ENCODE results near the gene LETMD1. TPM values are rescaled to one million over a fixed set of nuclear protein-coding genes. Genes with fewer than 3 reads are reported as not detected.

Gene LETMD1
- total and polyA plus RNA-seq, 3 donors from 2014 or later, result 61.2 to 75.3 (median 72.7) TPM

DNA sequence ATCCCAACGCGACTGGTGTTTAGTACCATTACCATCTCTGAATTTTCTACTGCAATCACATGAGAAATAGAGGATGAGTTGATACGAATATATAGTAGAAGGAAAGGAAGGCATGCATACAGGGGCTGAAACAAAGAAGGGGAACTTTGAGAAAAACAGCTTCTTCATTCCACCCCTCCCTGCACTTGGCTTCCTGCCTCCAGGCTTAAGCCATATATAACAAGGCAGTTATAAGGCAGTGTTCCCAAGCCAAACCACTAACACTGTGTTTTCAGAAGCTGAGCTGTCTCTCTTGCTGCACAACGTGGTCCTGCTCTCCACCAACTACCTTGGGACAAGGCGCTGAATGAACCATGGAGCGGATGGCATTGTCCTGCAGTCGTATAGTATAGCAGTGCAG lies 11.0 kb downstream of the LETMD1 start:
- Histone ChIP-seq H3K9me3 (no peaks in the 10 kb centered on the region), H3K27ac (no peak overlapping the region), H3K4me1 (no peaks in the 10 kb centered on the region), H3K27me3 (no peaks in the 10 kb centered on the region), H3K4me3 (no peak overlapping the region), H3K36me3 (ENCODE audit: low read depth, missing control alignments) (no peaks in the 10 kb centered on the region)
- intact Hi-C loops (cut with DNase I; ENCODE audit: low total_unique reads), result no loop called here
- TF ChIP-seq POLR2A (IDR thresholded peaks at IDR 0.05), result no peak
- TF ChIP-seq, protein P1, sequence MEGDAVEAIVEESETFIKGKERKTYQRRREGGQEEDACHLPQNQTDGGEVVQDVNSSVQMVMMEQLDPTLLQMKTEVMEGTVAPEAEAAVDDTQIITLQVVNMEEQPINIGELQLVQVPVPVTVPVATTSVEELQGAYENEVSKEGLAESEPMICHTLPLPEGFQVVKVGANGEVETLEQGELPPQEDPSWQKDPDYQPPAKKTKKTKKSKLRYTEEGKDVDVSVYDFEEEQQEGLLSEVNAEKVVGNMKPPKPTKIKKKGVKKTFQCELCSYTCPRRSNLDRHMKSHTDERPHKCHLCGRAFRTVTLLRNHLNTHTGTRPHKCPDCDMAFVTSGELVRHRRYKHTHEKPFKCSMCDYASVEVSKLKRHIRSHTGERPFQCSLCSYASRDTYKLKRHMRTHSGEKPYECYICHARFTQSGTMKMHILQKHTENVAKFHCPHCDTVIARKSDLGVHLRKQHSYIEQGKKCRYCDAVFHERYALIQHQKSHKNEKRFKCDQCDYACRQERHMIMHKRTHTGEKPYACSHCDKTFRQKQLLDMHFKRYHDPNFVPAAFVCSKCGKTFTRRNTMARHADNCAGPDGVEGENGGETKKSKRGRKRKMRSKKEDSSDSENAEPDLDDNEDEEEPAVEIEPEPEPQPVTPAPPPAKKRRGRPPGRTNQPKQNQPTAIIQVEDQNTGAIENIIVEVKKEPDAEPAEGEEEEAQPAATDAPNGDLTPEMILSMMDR (IDR thresholded peaks at IDR 0.05), result no peak
- 68 to 83% methylated on average over 7 of the region's 7 CpGs for WGBS, 2 donors
- DNase-seq, result no peak

DNA sequence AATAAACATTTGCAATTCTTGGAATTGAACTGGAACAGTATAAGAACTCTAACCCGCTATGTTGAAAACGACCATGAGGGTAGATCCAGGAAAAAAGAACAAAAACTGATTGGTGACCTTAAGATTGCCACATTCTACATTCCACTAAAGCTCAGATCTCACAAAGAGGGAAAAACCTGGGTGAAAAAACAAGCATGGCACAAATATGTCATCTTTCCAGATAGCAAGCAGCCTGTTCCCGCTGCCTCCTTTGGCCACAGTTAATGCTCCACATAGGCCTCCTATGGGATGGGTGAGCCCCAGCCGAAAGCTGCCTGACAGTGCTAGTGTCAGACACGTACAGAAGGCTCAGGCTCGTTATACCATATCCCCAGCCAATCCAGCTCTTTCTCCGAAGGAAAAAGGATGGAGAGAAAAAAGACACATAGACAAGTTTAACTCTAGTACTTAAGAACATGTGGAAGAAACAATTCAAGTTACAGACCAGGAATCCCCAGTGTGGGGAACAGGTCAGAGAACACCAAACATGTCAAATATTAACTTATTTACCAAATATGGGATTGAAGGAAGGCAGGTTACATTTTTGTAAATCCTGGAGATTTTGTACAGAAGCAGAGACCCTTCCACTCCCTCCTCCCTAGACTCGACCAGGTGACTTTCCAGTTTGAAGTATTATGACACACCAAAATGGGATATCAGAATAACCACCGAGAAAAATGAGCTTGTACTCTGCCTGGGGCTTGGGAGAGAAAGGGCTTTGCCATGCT lies 14.7 kb downstream of the LETMD1 start:
- no peaks in the 10 kb centered on the region for H3K4me1 ChIP-seq
- intact Hi-C loops (cut with DNase I; ENCODE audit: low total_unique reads), result no loop called here
- H3K9me3 ChIP-seq, result no peaks in the 10 kb centered on the region
- no peak for TF ChIP-seq POLR2A (IDR thresholded peaks at IDR 0.05)
- TF ChIP-seq, protein P1 (IDR thresholded peaks at IDR 0.05), result no peak
- no peak overlapping the region for H3K27ac ChIP-seq
- no peaks in the 10 kb centered on the region for H3K27me3 ChIP-seq
- H3K4me3 ChIP-seq, result no peak overlapping the region
- DNase-seq, result no peak
- H3K36me3 ChIP-seq (ENCODE audit: low read depth, missing control alignments), result no peaks in the 10 kb centered on the region
- 70 to 79% methylated on average over 9 of the region's 9 CpGs for WGBS, 2 donors

DNA sequence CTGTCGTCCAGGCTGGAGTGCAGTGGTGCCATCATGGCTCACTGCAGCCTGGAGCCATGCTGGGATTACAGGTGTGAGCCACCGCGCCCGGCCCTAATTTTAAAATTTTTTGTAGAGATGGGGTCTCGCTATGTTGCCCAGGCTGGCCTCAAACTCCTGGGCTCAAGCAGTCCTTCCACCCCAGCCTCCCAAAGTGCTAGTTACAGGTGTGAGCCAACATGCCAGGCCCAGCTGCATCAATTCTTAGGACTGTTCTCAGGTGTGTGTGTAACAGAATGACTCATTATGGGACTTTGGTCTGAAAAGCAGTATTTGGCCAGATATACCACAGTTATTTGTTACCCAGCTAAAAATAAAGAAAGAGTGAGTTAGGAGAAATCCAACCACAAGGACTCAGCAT lies 17.4 kb downstream of the LETMD1 start:
- WGBS, 2 donors, result 92 to 93% methylated on average over 5 of the region's 5 CpGs
- Histone ChIP-seq H3K27me3 (no peaks in the 10 kb centered on the region), H3K27ac (no peak overlapping the region), H3K9me3 (no peaks in the 10 kb centered on the region), H3K4me3 (no peak overlapping the region), H3K4me1 (no peaks in the 10 kb centered on the region), H3K36me3 (ENCODE audit: low read depth, missing control alignments) (no peaks in the 10 kb centered on the region)
- intact Hi-C loops (cut with DNase I; ENCODE audit: low total_unique reads), result no loop called here
- DNase-seq, result no peak
- TF ChIP-seq POLR2A (IDR thresholded peaks at IDR 0.05), result no peak
- TF ChIP-seq, protein P1 (IDR thresholded peaks at IDR 0.05), result no peak

DNA sequence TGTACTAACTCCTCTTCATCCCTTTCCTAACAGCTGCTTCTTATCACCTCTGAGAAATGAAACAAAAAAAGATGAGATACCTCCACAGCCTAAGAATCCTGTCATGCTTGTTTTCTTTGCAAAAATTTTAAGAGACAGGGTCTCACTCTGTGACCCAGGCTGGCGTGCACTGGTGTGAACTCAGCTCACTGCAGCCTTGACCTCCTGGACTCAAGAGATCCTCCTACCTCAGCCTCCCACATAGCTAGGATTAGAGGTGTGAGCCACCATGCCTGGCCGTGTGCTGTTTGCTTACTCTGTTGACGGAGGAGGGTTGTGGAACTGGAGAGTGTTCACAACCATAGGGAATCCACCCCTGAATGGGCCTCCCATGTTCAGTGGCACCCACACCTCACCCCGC lies 19.1 kb downstream of the LETMD1 start:
- Histone ChIP-seq H3K27me3 (no peaks in the 10 kb centered on the region), H3K36me3 (ENCODE audit: low read depth, missing control alignments) (no peaks in the 10 kb centered on the region), H3K9me3 (no peaks in the 10 kb centered on the region), H3K27ac (no peak overlapping the region), H3K4me3 (no peak overlapping the region), H3K4me1 (no peaks in the 10 kb centered on the region)
- WGBS, 2 donors, result 70 to 74% methylated on average over 3 to 4 of the region's 4 CpGs
- TF ChIP-seq, protein P1 (IDR thresholded peaks at IDR 0.05), result no peak
- no peak for TF ChIP-seq POLR2A (IDR thresholded peaks at IDR 0.05)
- DNase-seq, result no peak
- intact Hi-C loops (cut with DNase I; ENCODE audit: low total_unique reads), result no loop called here

DNA sequence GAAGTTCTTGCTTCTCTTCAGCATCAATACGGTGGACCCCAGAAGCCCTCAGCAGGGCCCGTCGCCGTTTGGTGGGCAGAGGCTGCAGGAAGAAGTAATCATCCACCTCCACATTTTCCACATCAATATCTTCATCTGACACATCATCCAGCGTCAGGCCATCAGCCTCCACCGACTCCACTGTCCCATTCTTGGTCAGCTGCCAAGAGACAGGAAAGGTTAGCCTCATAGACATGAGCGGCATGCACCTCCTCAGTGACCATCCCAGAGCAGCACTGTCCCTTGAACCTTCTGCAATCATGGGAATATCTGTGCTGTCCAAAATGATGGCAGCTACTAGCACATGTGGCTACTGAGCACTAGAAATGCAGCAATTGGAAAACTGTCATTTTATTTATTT lies 19.6 kb downstream of the LETMD1 start:
- no peak overlapping the region for H3K27ac ChIP-seq
- H3K4me1 ChIP-seq, result no peaks in the 10 kb centered on the region
- intact Hi-C loops (cut with DNase I; ENCODE audit: low total_unique reads), result no loop called here
- H3K9me3 ChIP-seq, result no peaks in the 10 kb centered on the region
- DNase-seq, result no peak
- TF ChIP-seq, protein P1 (IDR thresholded peaks at IDR 0.05), result no peak
- TF ChIP-seq POLR2A (IDR thresholded peaks at IDR 0.05), result no peak
- no peaks in the 10 kb centered on the region for H3K36me3 ChIP-seq (ENCODE audit: low read depth, missing control alignments)
- no peak overlapping the region for H3K4me3 ChIP-seq
- no peaks in the 10 kb centered on the region for H3K27me3 ChIP-seq
- WGBS, 2 donors, result 64 to 86% methylated on average over 6 to 7 of the region's 7 CpGs

All from testis (tissue), 3 donors.